ENCODE data around the gene TEKT4. TPM values are rescaled to one million over a fixed set of nuclear protein-coding genes. Genes with fewer than 3 reads are reported as not detected.

TEKT4 gene
- total RNA-seq, 1 donor from 2014 or later = 0.34 TPM

- Mint-ChIP-seq H3K4me3 (ENCODE audit: low read depth) (no peak overlapping the region), H3K27ac (no peak overlapping the region), H3K4me1 (ENCODE audit: low read depth) (peaks cover 2% of the 10 kb centered on the region), H3K9me3 (ENCODE audit: low read depth) (no peaks in the 10 kb centered on the region), H3K27me3 (peaks cover 35% of the 10 kb centered on the region), H3K36me3 (ENCODE audit: insufficient read depth) (no peaks in the 10 kb centered on the region)
- no peak for DNase-seq (ENCODE audit: low spot score, unreplicated experiment)
- TF ChIP-seq, protein P1, sequence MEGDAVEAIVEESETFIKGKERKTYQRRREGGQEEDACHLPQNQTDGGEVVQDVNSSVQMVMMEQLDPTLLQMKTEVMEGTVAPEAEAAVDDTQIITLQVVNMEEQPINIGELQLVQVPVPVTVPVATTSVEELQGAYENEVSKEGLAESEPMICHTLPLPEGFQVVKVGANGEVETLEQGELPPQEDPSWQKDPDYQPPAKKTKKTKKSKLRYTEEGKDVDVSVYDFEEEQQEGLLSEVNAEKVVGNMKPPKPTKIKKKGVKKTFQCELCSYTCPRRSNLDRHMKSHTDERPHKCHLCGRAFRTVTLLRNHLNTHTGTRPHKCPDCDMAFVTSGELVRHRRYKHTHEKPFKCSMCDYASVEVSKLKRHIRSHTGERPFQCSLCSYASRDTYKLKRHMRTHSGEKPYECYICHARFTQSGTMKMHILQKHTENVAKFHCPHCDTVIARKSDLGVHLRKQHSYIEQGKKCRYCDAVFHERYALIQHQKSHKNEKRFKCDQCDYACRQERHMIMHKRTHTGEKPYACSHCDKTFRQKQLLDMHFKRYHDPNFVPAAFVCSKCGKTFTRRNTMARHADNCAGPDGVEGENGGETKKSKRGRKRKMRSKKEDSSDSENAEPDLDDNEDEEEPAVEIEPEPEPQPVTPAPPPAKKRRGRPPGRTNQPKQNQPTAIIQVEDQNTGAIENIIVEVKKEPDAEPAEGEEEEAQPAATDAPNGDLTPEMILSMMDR (IDR thresholded peaks at IDR 0.05; ENCODE audit: unreplicated experiment) = no peak
Measured at GRCh38 chr2:94869131-94869530, 2.1 kb upstream of the TEKT4 start.

- Mint-ChIP-seq H3K9me3 (ENCODE audit: low read depth) (no peaks in the 10 kb centered on the region), H3K4me3 (ENCODE audit: low read depth) (no peak overlapping the region), H3K4me1 (ENCODE audit: low read depth) (peaks cover 2% of the 10 kb centered on the region), H3K27ac (no peak overlapping the region), H3K36me3 (ENCODE audit: insufficient read depth) (no peaks in the 10 kb centered on the region), H3K27me3 (peaks cover 28% of the 10 kb centered on the region)
- DNase-seq (ENCODE audit: low spot score, unreplicated experiment) = no peak
- TF ChIP-seq, protein P1 (IDR thresholded peaks at IDR 0.05; ENCODE audit: unreplicated experiment) = no peak
Measured at GRCh38 chr2:94869552-94870439, 1.4 kb upstream of the TEKT4 start.

GRCh38 chr2:94870440-94871225 is 597 bp upstream of the TEKT4 start:
- H3K27ac Mint-ChIP-seq = peak overlapping the region; percentile 20
- H3K4me3 Mint-ChIP-seq (ENCODE audit: low read depth) = no peak overlapping the region
- no peaks in the 10 kb centered on the region for H3K36me3 Mint-ChIP-seq (ENCODE audit: insufficient read depth)
- no peak for DNase-seq (ENCODE audit: low spot score, unreplicated experiment)
- H3K9me3 Mint-ChIP-seq (ENCODE audit: low read depth) = no peaks in the 10 kb centered on the region
- TF ChIP-seq, protein P1 (IDR thresholded peaks at IDR 0.05; ENCODE audit: unreplicated experiment) = peak; percentile 53
- H3K27me3 Mint-ChIP-seq = peaks cover 24% of the 10 kb centered on the region
- peaks cover 2% of the 10 kb centered on the region for H3K4me1 Mint-ChIP-seq (ENCODE audit: low read depth)

- no peak overlapping the region for H3K4me3 Mint-ChIP-seq (ENCODE audit: low read depth)
- H3K4me1 Mint-ChIP-seq (ENCODE audit: low read depth) = peaks cover 2% of the 10 kb centered on the region
- TF ChIP-seq, protein P1 (IDR thresholded peaks at IDR 0.05; ENCODE audit: unreplicated experiment) = no peak
- no peak overlapping the region for H3K27ac Mint-ChIP-seq
- DNase-seq (ENCODE audit: low spot score, unreplicated experiment) = no peak
- no peaks in the 10 kb centered on the region for H3K9me3 Mint-ChIP-seq (ENCODE audit: low read depth)
- no peaks in the 10 kb centered on the region for H3K36me3 Mint-ChIP-seq (ENCODE audit: insufficient read depth)
- peaks cover 15% of the 10 kb centered on the region for H3K27me3 Mint-ChIP-seq
Measured at GRCh38 chr2:94872088-94872618, 923 bp downstream of the TEKT4 start.

DNA sequence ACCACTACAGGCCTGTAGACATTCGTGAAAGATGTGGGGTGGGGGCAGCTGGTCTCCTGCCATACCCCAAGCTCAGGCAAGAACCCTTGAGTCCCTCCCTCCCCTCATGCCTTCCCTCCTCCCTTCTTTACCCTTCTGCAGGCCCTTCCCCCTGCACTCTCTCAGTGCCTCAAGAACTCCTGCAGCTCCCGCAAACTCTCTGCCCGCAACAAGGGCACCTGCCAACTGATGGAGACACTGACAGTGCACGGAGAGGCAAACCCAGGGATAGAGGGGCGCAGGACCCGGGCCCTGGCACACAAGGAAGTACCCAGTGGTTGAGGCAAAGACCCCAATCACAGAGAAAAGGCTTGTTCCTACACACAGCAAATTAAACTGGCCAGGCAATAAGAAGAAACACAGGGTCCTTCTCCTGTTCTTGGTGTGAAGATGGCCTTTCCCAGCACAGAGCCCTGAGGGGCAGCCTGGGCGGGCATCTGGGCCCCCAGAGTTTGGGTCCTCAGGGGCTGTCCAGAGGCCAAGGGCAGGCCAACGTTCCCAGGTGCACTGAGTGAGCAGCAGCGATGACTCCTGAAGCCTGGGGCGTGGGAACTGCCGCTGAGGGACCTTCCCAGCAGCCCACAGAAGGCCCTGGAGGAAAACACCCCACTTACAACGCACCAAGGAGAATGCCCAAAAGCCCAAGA is 1.6 kb downstream of the TEKT4 start:
- Mint-ChIP-seq H3K9me3 (ENCODE audit: low read depth) (no peaks in the 10 kb centered on the region), H3K4me1 (ENCODE audit: low read depth) (peaks cover 2% of the 10 kb centered on the region), H3K4me3 (ENCODE audit: low read depth) (no peak overlapping the region), H3K27ac (no peak overlapping the region), H3K27me3 (peaks cover 10% of the 10 kb centered on the region), H3K36me3 (ENCODE audit: insufficient read depth) (no peaks in the 10 kb centered on the region)
- TF ChIP-seq, protein P1 (IDR thresholded peaks at IDR 0.05; ENCODE audit: unreplicated experiment) = no peak
- DNase-seq (ENCODE audit: low spot score, unreplicated experiment) = no peak

Measured in progenitor cell of endocrine pancreas (in vitro differentiated cells).